B cell (primary cell): ENCODE data around the gene TSPAN9. TPM values are rescaled to one million over a fixed set of nuclear protein-coding genes. Genes with fewer than 3 reads are reported as not detected.

ENCODE experiments used
- ATAC-seq: fragments of 200-7000 bp; cut with Tn5 transposase; one replicate; pipeline ENCODE4 v1.10.0; 2021; ENCODE audit warnings: low read depth, mild to moderate bottlenecking, moderate number of reproducible peaks, moderate library complexity
- CTCF ChIA-PET: fragments of 350-600 bp; sonication (Branson Sonifier 250); formaldehyde crosslinking; loops from one replicate; lab custom pipeline; 2021; ENCODE audit warnings: antibody characterized with exemption, inconsistent platforms; lab: Charles Lee
- POLR2A ChIA-PET: fragments of 350-600 bp; sonication (Branson Sonifier 250); formaldehyde crosslinking; loops from one replicate; lab custom pipeline; 2021; ENCODE audit warnings: antibody characterized with exemption; lab: Charles Lee
- DNase-seq: peaks from one replicate; pipeline ENCODE4 v3.0.0; 2013
- H2AFZ ChIP-seq: 2 replicates; pipeline ENCODE4 v1.6.1; 2012; ENCODE audit warnings: mild to moderate bottlenecking, low read depth, low read length; ENCODE audit not compliant: insufficient read depth, poor library complexity, severe bottlenecking
- H3K27ac ChIP-seq, 2 donors: 1 replicate in 1 of 2; 2 replicates in 1 of 2; pipeline ENCODE4 v1.5.1; 2012 to 2013; ENCODE audit warnings: low read length in 2 of 2, mild to moderate bottlenecking in 2 of 2, moderate library complexity in 1 of 2
- H3K27me3 ChIP-seq, 4 experiments: fragments of 200-600 bp in 1 of 4; sonication (generic) in 1 of 4; replicated peaks in 1 of 4; 1 replicate in 2 of 4; 2 replicates in 2 of 4; pipeline versions ENCODE4 v1.6.1 to v1.7.0; 2013 to 2016; ENCODE audit warnings: low read length in 3 of 4, mild to moderate bottlenecking in 2 of 4, mixed read lengths in 1 of 4, moderate library complexity in 1 of 4; ENCODE audit not compliant: insufficient read depth in 4 of 4, control insufficient read depth in 3 of 4; ENCODE audit errors: control extremely low read depth in 1 of 4
- H3K36me3 ChIP-seq, 2 experiments: replicated peaks in 1 of 2; 1 replicate in 1 of 2; 2 replicates in 1 of 2; pipeline versions ENCODE4 v1.6.1 to v1.7.1; 2013; ENCODE audit warnings: low read length in 1 of 2; ENCODE audit not compliant: insufficient read depth in 2 of 2, control insufficient read depth in 1 of 2; ENCODE audit errors: control extremely low read depth in 1 of 2, extremely low read depth in 1 of 2
- H3K4me1 ChIP-seq, 2 donors: fragments of 200-600 bp in 1 of 2; sonication (generic) in 1 of 2; 1 replicate in 1 of 2; 2 replicates in 1 of 2; pipeline versions ENCODE4 v1.5.1 to v1.6.1; 2013 to 2017; ENCODE audit warnings: low read length in 2 of 2; ENCODE audit not compliant: control insufficient read depth in 2 of 2, insufficient read depth in 2 of 2
- H3K4me2 ChIP-seq: replicated peaks from 2 replicates; pipeline ENCODE3; 2012; ENCODE audit warnings: mild to moderate bottlenecking, low read depth, low read length; ENCODE audit not compliant: poor library complexity, severe bottlenecking
- H3K4me3 ChIP-seq, 5 experiments: fragments of 200-600 bp in 1 of 5; sonication (generic) in 1 of 5; 1 replicate in 3 of 5; 2 replicates in 2 of 5; pipeline versions ENCODE4 v1.5.1 to v1.7.0; 2011 to 2016; ENCODE audit warnings: low read length in 4 of 5, mild to moderate bottlenecking in 4 of 5, low read depth in 2 of 5, control low read depth in 1 of 5, moderate library complexity in 1 of 5; ENCODE audit not compliant: insufficient read depth in 1 of 5; ENCODE audit errors: control extremely low read depth in 1 of 5, extremely low read depth in 1 of 5
- H3K79me2 ChIP-seq: fragments of 200-600 bp; sonication (generic); one replicate; pipeline ENCODE4 v1.6.0; 2016; ENCODE audit warnings: low read length; ENCODE audit not compliant: control insufficient read depth, insufficient read depth
- H3K9ac ChIP-seq: fragments of 200-600 bp; sonication (generic); 2 replicates; pipeline ENCODE4 v1.6.1; 2017; ENCODE audit warnings: mild to moderate bottlenecking, low read length, moderate library complexity
- H3K9me3 ChIP-seq, 3 donors: one replicate each; pipeline versions ENCODE4 v1.6.1 to v1.7.1; 2013; ENCODE audit warnings: low read length in 2 of 3; ENCODE audit not compliant: control insufficient read depth in 2 of 3, insufficient read depth in 1 of 3; ENCODE audit errors: control extremely low read depth in 1 of 3
- H4K20me1 ChIP-seq: 2 replicates; pipeline ENCODE4 v1.6.0; 2012; ENCODE audit warnings: mild to moderate bottlenecking, low read length; ENCODE audit not compliant: insufficient read depth, control insufficient read depth, poor library complexity, severe bottlenecking
- H3K27ac Mint-ChIP-seq: one replicate; pipeline ENCODE4 v1.8.0; 2021; ENCODE audit warnings: mixed read lengths
- H3K27me3 Mint-ChIP-seq: one replicate; pipeline ENCODE4 v1.8.0; 2021; ENCODE audit warnings: mixed read lengths
- H3K4me1 Mint-ChIP-seq: one replicate; pipeline ENCODE4 v1.8.0; 2021; ENCODE audit warnings: mixed read lengths
- H3K4me3 Mint-ChIP-seq: one replicate; pipeline ENCODE4 v1.8.0; 2021; ENCODE audit warnings: mixed read lengths
- H3K9me3 Mint-ChIP-seq: one replicate; pipeline ENCODE4 v1.8.0; 2022; ENCODE audit warnings: mixed read lengths; ENCODE audit not compliant: insufficient read depth
- EZH2 ChIP-seq: IDR thresholded peaks from 2 replicates; pipeline ENCODE4 v1.6.1; 2012; ENCODE audit warnings: borderline replicate concordance, low read depth, mild to moderate bottlenecking, moderate library complexity, low read length; ENCODE audit not compliant: insufficient read depth, poor library complexity, severe bottlenecking
- WGBS: methylation state at CpG from one replicate; pipeline ENCODE4 v1.1.5; 2013; ENCODE audit warnings: missing lambda C conversion rate; ENCODE audit not compliant: insufficient coverage; 5-methylcytosine and 5-hydroxymethylcytosine counted together
- intact Hi-C: fragments of 100-400 bp; cut with micrococcal nuclease; formaldehyde crosslinking; loops from one replicate; pipeline ENCODE4 v1.10.0; 2022
- polyA plus RNA-seq: library from polyadenylated mRNA; depleted of rRNA; stranded (reverse); fragments of >200 nt; gene quantifications from 2 replicates; pipeline ENCODE4 v1.2.3, GENCODE V29; 2012
- total RNA-seq, 2 donors: library from RNA; stranded (reverse); fragments of 120-200 nt in 1 of 2; gene quantifications; 1 replicate in 1 of 2; 2 replicates in 1 of 2; pipeline versions ENCODE4 v1.2.3 to v1.2.4, GENCODE V29; 2013 to 2022
- TF ChIP-seq, protein P1 (sequence below): fragments of 200-600 bp; IDR thresholded peaks from one replicate; pipeline ENCODE4 v1.8.0; 2022; ENCODE audit warnings: antibody characterized with exemption, mild to moderate bottlenecking

Gene TSPAN9
- total and polyA plus RNA-seq, 2 donors (not counting 1 experiment from before 2014, with no cell fraction given), result 0.15 to 0.37 TPM

DNA sequence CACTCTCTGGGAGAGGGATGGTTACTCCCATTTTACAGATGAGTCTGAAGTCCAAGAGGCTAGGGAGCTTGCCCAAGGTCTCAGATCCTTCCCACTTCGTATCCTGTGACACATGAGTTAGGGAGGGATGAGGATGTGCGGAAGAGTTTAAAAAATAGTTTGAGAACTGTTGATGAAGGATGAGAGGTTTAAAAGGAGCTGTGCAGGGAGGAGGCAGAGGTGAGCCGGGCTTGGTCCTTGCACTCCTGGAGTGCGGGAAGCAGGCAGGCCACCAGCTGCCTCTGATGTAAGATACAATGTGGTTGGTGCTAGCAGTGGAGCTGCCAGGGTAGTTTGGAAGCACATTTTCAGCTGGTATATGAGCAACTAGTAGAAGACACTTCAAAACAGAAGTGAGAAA, 46.5 kb downstream of the TSPAN9 start:
- Mint-ChIP-seq H3K4me1 (no peaks in the 10 kb centered on the region), H3K4me3 (no peak overlapping the region), H3K9me3 (peaks cover 3% of the 10 kb centered on the region), H3K27me3 (peaks cover 45% of the 10 kb centered on the region), H3K27ac (no peak overlapping the region)
- intact Hi-C loops, result no loop called here
- peaks cover 0 to 12% (median 5%) of the 10 kb centered on the region in 4 experiments for H3K27me3 ChIP-seq
- CTCF ChIA-PET, result interaction anchor here (1.5 kb wide), 2 partner anchors 152 to 176 kb away, joined by 3 read pairs; no protein-coding TSS in a partner anchor
- H3K9me3 ChIP-seq, result peaks cover 0 to 6% (median 0%) of the 10 kb centered on the region in 3 donors
- H4K20me1 ChIP-seq, result no peaks in the 10 kb centered on the region
- no peak overlapping the region for H3K4me2 ChIP-seq
- no peaks in the 10 kb centered on the region for H3K36me3 ChIP-seq
- no peak overlapping the region for H2AFZ ChIP-seq
- H3K79me2 ChIP-seq, result no peaks in the 10 kb centered on the region
- DNase-seq, result no peak
- 60% methylated on average over 4 of the region's 4 CpGs for WGBS
- no peak for ATAC-seq
- H3K9ac ChIP-seq, result no peak overlapping the region
- H3K27ac ChIP-seq, result no peak overlapping the region
- H3K4me1 ChIP-seq, result peaks cover 0 to 5% of the 10 kb centered on the region in 2 donors
- POLR2A ChIA-PET, result no interaction called here
- TF ChIP-seq EZH2, result no peak
- TF ChIP-seq, protein P1, sequence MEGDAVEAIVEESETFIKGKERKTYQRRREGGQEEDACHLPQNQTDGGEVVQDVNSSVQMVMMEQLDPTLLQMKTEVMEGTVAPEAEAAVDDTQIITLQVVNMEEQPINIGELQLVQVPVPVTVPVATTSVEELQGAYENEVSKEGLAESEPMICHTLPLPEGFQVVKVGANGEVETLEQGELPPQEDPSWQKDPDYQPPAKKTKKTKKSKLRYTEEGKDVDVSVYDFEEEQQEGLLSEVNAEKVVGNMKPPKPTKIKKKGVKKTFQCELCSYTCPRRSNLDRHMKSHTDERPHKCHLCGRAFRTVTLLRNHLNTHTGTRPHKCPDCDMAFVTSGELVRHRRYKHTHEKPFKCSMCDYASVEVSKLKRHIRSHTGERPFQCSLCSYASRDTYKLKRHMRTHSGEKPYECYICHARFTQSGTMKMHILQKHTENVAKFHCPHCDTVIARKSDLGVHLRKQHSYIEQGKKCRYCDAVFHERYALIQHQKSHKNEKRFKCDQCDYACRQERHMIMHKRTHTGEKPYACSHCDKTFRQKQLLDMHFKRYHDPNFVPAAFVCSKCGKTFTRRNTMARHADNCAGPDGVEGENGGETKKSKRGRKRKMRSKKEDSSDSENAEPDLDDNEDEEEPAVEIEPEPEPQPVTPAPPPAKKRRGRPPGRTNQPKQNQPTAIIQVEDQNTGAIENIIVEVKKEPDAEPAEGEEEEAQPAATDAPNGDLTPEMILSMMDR, result no peak
- H3K4me3 ChIP-seq, result no peak overlapping the region

DNA sequence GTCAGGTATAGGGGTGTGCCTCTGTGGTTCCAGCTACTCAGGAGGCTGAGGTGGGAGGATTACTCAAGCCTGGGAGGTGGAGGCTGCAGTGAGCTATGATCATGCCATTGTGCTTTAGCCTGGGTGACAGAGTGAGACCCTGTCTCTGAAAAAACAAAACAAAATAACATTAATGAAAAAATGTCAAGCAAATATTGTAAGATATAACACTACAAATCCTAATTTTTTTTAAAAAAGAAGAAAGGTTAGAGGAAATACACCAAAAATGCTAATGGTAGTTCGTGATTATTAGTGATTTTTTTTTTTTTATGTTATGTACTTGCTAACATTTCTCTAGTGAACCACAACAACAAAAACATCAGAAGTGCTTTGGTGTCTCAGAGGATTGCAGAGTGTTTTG, 47.7 kb downstream of the TSPAN9 start:
- H3K4me3 ChIP-seq, result no peak overlapping the region
- no peak overlapping the region for H3K9ac ChIP-seq
- CTCF ChIA-PET, result no interaction called here
- Mint-ChIP-seq H3K27ac (no peak overlapping the region), H3K27me3 (peaks cover 46% of the 10 kb centered on the region), H3K9me3 (peaks cover 6% of the 10 kb centered on the region), H3K4me3 (no peak overlapping the region), H3K4me1 (peaks cover 8% of the 10 kb centered on the region)
- no peak overlapping the region for H3K27ac ChIP-seq
- DNase-seq (no peak), ATAC-seq (no peak)
- H3K4me1 ChIP-seq, result peaks cover 8% of the 10 kb centered on the region in 2 donors
- H2AFZ ChIP-seq, result no peak overlapping the region
- peaks cover 0 to 13% (median 3%) of the 10 kb centered on the region in 3 donors for H3K9me3 ChIP-seq
- no peak overlapping the region for H3K4me2 ChIP-seq
- intact Hi-C loops, result no loop called here
- H3K36me3 ChIP-seq, result no peaks in the 10 kb centered on the region
- no CpG with 5 or more reads among the region's 1 CpG for WGBS
- H4K20me1 ChIP-seq, result no peaks in the 10 kb centered on the region
- H3K79me2 ChIP-seq, result no peaks in the 10 kb centered on the region
- TF ChIP-seq, protein P1, result no peak
- TF ChIP-seq EZH2, result no peak
- H3K27me3 ChIP-seq, result peaks cover 0 to 18% (median 9%) of the 10 kb centered on the region in 4 experiments
- POLR2A ChIA-PET, result no interaction called here
